Heart right ventricle (tissue), 16 donors: ENCODE data around the gene NECAB3. TPM values are rescaled to one million over a fixed set of nuclear protein-coding genes. Genes with fewer than 3 reads are reported as not detected.

ENCODE experiments used
- ATAC-seq, 8 donors: fragments of 200-7000 bp; cut with Tn5 transposase; one replicate each; pipeline ENCODE4 v1.9.1; 2020; ENCODE audit warnings: mild to moderate bottlenecking in 8 of 8, moderate library complexity in 8 of 8, moderate number of reproducible peaks in 1 of 8
- DNase-seq, 2 donors: peaks; one replicate each; pipeline ENCODE4 v3.0.0-alpha.2; 2020
- H3K27ac ChIP-seq, 10 donors: fragments of 200-600 bp; sonication (generic) in 2 of 10; one replicate each; pipeline versions ENCODE4 v1.5.0 to v1.8.0; 2020 to 2022; ENCODE audit warnings: mild to moderate bottlenecking in 3 of 10
- H3K27me3 ChIP-seq, 7 donors: fragments of 200-600 bp; one replicate each; pipeline ENCODE4 v1.8.0; 2021 to 2022; ENCODE audit warnings: mild to moderate bottlenecking in 2 of 7
- H3K36me3 ChIP-seq, 9 donors: fragments of 200-600 bp; sonication (generic) in 1 of 9; one replicate each; pipeline versions ENCODE4 v1.5.0 to v1.8.0; 2020 to 2022; ENCODE audit warnings: mild to moderate bottlenecking in 2 of 9
- H3K4me1 ChIP-seq, 9 donors: fragments of 200-600 bp; sonication (generic) in 1 of 9; one replicate each; pipeline versions ENCODE4 v1.5.0 to v1.8.0; 2020 to 2022; ENCODE audit warnings: mild to moderate bottlenecking in 4 of 9
- H3K4me3 ChIP-seq, 10 donors: fragments of 200-600 bp; sonication (generic) in 2 of 10; one replicate each; pipeline versions ENCODE4 v1.5.0 to v1.8.0; 2020 to 2022; ENCODE audit warnings: mild to moderate bottlenecking in 7 of 10, moderate library complexity in 2 of 10
- H3K9me3 ChIP-seq, 11 donors: fragments of 200-600 bp in 10 of 11; sonication (generic) in 2 of 11; one replicate each; pipeline versions ENCODE4 v1.5.0 to v1.8.0; 2013 to 2022; ENCODE audit warnings: mild to moderate bottlenecking in 2 of 11, control low read depth in 1 of 11, moderate library complexity in 1 of 11
- CTCF ChIP-seq, 9 donors: fragments of 200-600 bp; sonication (generic) in 2 of 9; IDR thresholded peaks; one replicate each; pipeline versions ENCODE4 v1.5.0 to v1.8.0; 2021 to 2022; ENCODE audit warnings: antibody characterized with exemption in 9 of 9, mild to moderate bottlenecking in 5 of 9, moderate library complexity in 1 of 9
- WGBS, 2 donors: extraction: QIAGEN DNeasy Blood & Tissue Kit; methylation state at CpG; one replicate each; pipeline ENCODE4 v1.1.7; 2013; ENCODE audit warnings: inconsistent platforms in 1 of 2; 5-methylcytosine and 5-hydroxymethylcytosine counted together
- intact Hi-C, 10 donors: fragments of 100-400 bp; cut with DNase I; formaldehyde crosslinking; loops; one replicate each; pipeline versions ENCODE4 v1.11.1 to v1.14.2; 2022
- polyA plus RNA-seq, 2 donors: library from polyadenylated mRNA; stranded (reverse); fragments of 200-250 nt; gene quantifications; one replicate each; pipeline ENCODE4 v1.2.3, GENCODE V29; 2013
- total RNA-seq, 10 donors: library from RNA; stranded (reverse); fragmentation: NEBNext Ultra II Directional in 3 of 10; extraction: Animal tissue kit (Norgen Biotek cat#: 25700) in 3 of 10; gene quantifications; one replicate each; pipeline versions ENCODE4 v1.2.1 to v1.2.4, GENCODE V29; 2021 to 2023
- donor health status: Arrhythmogenic right ventricular cardiomyopathy.
- donor health status: ischemic (EF 13 %, LVEDD 7.1; RV severe dilation, severe dysfunction).
- donor health status: healthy with polysubstance abuse.
- donor health status: DM: no; HTN: yes; CAD: no.
- donor health status: DM: no; HTN: no; CAD: no.
- donor health status: ischemic (EF 25% LVEDD 6.9; RV normal size, moderate dysfunction).
- donor health status: ischemic (EF 25% LVEDD 5.7; RV mildly dilated, moderate dysfunction).
- donor health status: healthy.
- donor health status: DM: yes; HTN: yes; CAD: no.
- donor health status: Ischemic cardiomyopathy.
- donor health status: ischemic (EF 35%, LVEDD 5.7; RV mildly dilated, moderate dysfunction).
- donor health status: nonischemic (EF 11% LVEDD 7.7; RV severe dilation, severe dysfunction).
- donor health status: DM: yes; HTN: yes; CAD: no.
- donor health status: PGD.
- donor health status: ischemic (EF 29% LVEDD 5.4; RV normal size, mild dysfunction).
- donor health status: nonischemic (EF 23%, LVEDD 6.1; RV moderate dilation, normal function).

The NECAB3 gene
- total and polyA plus RNA-seq, 12 donors: 36.6 to 92.8 (median 77.2) TPM

GRCh38 chr20:33710681-33711445 lies 36.6 kb upstream of the NECAB3 start:
- H3K9me3 ChIP-seq: no peaks in the 10 kb centered on the region
- peak in 1 of 8 donors; percentile 20 for ATAC-seq
- TF ChIP-seq CTCF (IDR thresholded peaks at IDR 0.05): no peak
- no peak overlapping the region for H3K4me3 ChIP-seq
- H3K4me1 ChIP-seq: no peaks in the 10 kb centered on the region
- peaks cover 0 to 82% (median 30%) of the 10 kb centered on the region in 9 donors for H3K36me3 ChIP-seq
- H3K27me3 ChIP-seq: no peaks in the 10 kb centered on the region
- 78 to 81% methylated on average over 14 of the region's 14 CpGs for WGBS, 2 donors
- no peak for DNase-seq
- H3K27ac ChIP-seq: no peak overlapping the region
- intact Hi-C loops: no loop called here

GRCh38 chr20:33709905-33710541 lies 35.8 kb upstream of the NECAB3 start:
- peak in 1 of 8 donors; percentile 27 for ATAC-seq
- no peak overlapping the region for H3K4me3 ChIP-seq
- peaks cover 0 to 88% (median 30%) of the 10 kb centered on the region in 9 donors for H3K36me3 ChIP-seq
- no peaks in the 10 kb centered on the region for H3K9me3 ChIP-seq
- DNase-seq: no peak
- WGBS, 2 donors: 88 to 89% methylated on average over 16 of the region's 16 CpGs
- no peaks in the 10 kb centered on the region for H3K27me3 ChIP-seq
- intact Hi-C loops: no loop called here
- H3K4me1 ChIP-seq: no peaks in the 10 kb centered on the region
- TF ChIP-seq CTCF (IDR thresholded peaks at IDR 0.05): no peak
- H3K27ac ChIP-seq: no peak overlapping the region

- H3K9me3 ChIP-seq: no peaks in the 10 kb centered on the region
- H3K27me3 ChIP-seq: no peaks in the 10 kb centered on the region
- no peak for TF ChIP-seq CTCF (IDR thresholded peaks at IDR 0.05)
- intact Hi-C loops: no loop called here
- ATAC-seq (no peak), DNase-seq (no peak)
- H3K4me3 ChIP-seq: no peak overlapping the region
- 85 to 91% methylated on average over 2 of the region's 2 CpGs for WGBS, 2 donors
- H3K4me1 ChIP-seq: no peaks in the 10 kb centered on the region
- no peak overlapping the region for H3K27ac ChIP-seq
- H3K36me3 ChIP-seq: peaks cover 0 to 88% (median 30%) of the 10 kb centered on the region in 9 donors
Measured at GRCh38 chr20:33709398-33709797, 35.2 kb upstream of the NECAB3 start.

DNA sequence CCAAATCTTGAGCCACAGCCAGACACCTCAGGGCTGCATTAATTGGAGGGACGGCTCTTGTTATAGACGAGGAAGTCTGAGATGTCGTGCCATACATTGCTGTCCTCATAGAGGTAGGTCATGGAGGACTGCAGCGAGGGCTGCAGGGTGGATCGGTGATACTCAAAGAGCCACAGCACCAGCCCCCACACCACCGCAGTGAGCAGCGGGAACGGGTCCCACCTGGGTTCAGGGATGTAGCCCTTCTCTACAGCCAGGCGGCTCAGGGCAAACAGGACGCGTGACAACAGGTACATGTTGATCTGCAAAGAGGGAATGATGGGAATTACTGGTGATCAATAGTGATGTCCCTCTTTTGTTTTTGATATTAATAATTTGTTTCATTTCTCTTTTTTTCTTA lies 33.4 kb upstream of the NECAB3 start:
- no peak for DNase-seq
- no peak overlapping the region for H3K27ac ChIP-seq
- TF ChIP-seq CTCF (IDR thresholded peaks at IDR 0.05): no peak
- ATAC-seq: no peak
- intact Hi-C loops: no loop called here
- no peaks in the 10 kb centered on the region for H3K9me3 ChIP-seq
- WGBS, 2 donors: 92 to 93% methylated on average over 11 of the region's 11 CpGs
- peaks cover 0 to 76% (median 18%) of the 10 kb centered on the region in 9 donors for H3K36me3 ChIP-seq
- H3K4me1 ChIP-seq: peaks cover 0 to 9% (median 0%) of the 10 kb centered on the region in 9 donors
- no peaks in the 10 kb centered on the region for H3K27me3 ChIP-seq
- no peak overlapping the region for H3K4me3 ChIP-seq
